Fibroblast of skin of back (primary cell): ENCODE data around the gene TPI1.
A peak's percentile ranks its signal among the peaks of the same experiment; 100 is the strongest.
"Not testable (repeated sequence)": the region's sequence is repeated elsewhere in the genome, so short reads cannot be mapped to it uniquely, and the experiment has no call there.

ENCODE experiments used
- DNase-seq: peaks from one replicate; pipeline ENCODE4 v3.0.0-alpha.2; 2013

The TPI1 gene

GRCh38 chr12:6894321-6894720 lies 27.0 kb downstream of the TPI1 start:
- no peak for DNase-seq

DNA sequence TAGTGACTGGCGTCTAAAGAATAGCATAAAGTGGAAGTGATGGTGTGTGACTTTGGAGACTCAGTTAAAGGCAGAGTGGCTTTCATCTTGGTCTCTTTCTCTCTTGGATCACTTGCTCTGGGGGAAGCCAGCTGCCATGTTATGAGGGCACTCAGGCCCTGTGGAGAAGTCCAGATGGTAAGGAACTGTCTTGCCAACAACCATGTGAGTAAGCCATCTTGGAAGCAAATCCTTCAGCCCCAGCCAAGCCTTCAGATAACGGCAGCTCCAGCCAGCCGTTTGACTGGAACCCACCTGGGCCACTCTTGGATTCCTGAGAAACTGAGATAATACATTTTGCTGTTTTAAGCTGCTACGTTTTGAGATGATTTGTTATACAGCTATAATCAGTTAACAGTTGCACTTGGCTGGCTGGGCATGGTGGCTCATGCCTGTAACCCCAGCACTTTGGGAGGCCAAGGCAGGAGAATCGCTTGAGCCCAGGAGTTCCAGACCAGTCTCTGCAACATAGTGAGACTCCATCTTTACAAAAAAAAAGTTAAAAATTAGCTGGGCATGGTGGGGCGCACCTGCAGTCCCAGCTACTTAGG lies 29.6 kb downstream of the TPI1 start:
- DNase-seq: no peak

DNA sequence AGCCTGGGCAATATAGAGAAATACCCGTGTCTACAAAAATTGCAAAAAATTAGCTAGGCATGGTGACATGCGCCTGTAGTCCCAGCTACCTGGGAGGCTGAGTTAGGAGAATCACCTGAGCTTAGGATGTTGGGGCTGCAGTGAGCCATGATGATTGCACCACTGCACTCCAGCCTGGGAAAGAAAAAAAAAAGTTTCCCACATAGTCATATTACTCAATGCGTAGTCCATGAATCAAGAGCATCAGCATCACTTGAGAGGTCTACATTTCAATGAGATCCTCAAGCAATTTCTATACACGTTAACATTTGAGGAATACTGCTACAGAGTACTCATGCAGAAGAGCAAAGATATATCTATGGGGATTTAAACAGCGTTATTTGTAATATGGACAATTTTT lies 32.1 kb downstream of the TPI1 start:
- no peak for DNase-seq

- DNase-seq: no peak
Observed at GRCh38 chr12:6899837-6900519, 32.6 kb downstream of the TPI1 start.

DNA sequence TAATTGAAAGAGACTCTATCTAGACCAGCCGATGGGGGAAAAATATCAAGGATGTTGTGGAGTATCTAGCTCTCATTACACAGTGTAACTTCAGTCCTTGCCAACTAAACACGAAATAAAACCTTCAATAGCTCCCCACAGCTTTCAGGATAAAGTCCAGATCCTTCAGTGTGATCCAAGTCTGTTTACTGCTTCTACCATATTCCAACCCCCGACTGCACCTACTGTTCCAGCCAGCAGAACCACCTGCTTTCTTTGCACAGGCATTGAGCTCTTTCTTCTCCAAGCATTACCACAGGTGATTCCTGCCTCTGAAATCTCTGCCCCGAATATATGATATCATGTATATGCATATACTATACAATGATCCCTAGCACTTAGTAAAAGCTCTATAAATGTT lies 35.1 kb downstream of the TPI1 start:
- DNase-seq: no peak

GRCh38 chr12:6903722-6904121 lies 36.4 kb downstream of the TPI1 start:
- DNase-seq: no peak

DNA sequence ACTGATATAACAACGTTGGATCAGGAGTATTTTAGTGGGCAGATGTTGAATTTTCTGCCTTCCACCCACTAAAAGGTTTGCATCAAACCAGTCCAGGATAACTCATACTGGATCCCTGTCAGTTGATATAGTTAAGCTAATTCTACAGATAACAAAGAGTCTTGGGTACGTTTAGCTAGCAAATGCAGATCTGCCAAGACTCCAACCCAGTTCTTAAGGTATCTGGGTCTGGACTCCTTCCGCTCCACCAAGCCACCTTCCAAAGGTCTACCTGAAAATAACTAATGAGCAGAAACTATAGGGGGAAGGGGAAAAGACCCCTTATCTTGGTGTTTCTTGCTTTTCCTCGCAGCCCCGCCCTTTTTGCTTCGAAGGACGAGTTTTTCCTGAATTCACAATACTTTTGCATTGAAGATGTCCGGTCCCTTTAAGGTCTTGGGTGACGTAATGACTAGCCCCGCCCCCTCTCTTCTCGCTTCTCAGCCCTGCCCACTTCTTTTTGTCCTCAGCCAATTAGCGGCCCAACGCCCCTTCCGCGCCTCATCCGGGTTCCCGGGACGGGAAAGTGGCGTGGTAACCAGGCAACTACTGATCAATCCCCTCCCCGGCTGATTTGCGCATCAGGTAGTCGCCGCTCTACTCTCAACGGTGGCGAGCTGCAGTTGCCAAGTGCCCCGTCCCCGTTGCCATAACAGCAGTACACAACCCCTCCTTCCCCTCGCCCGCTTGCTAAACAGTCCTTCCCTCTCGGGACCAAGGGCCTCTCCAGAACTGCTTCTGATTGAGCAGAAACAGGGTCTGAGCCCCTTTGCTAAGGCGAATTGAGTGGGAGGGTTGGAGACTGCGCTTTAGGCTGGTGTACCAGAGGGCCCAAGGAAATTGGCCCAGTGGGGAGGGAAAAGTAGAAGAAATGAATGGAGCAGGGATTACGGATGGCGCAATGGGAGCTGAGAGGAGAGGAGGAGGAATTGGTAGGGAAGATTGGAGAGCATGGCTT lies 37.2 kb downstream of the TPI1 start, which contains the start of gene LRRC23:
Gene LRRC23 (plus strand): TSS at position 543 of the 997 bp plus-strand sequence. CDS start 812 bp downstream, outside the sequence.
- DNase-seq: peak; percentile 95

DNA sequence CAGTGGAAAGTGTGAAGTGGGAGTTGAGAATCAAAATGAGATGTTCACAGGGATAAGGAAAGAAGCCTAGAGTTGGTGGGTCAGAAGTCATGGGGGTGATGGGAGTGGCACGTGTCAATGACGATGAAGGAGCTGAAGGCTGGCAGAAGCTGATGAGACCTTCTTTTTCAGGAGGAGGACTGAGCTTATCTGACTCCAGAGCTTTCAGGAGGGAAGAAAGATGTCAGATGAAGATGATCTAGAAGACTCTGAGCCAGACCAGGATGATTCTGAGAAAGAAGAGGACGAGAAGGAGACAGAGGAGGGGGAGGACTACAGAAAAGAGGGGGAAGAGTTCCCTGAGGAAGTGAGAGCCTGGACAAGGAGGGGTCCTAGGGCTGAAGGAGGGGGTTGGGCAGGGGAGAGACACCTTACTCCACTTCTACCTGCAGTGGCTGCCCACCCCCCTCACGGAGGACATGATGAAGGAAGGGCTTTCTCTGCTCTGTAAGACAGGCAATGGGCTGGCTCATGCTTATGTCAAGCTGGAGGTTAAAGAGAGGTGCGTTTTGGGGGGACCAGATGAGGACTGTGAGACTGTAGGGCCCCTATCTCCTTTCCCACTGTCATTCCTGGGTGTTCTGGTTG lies 38.2 kb downstream of the TPI1 start:
- no peak for DNase-seq

DNA sequence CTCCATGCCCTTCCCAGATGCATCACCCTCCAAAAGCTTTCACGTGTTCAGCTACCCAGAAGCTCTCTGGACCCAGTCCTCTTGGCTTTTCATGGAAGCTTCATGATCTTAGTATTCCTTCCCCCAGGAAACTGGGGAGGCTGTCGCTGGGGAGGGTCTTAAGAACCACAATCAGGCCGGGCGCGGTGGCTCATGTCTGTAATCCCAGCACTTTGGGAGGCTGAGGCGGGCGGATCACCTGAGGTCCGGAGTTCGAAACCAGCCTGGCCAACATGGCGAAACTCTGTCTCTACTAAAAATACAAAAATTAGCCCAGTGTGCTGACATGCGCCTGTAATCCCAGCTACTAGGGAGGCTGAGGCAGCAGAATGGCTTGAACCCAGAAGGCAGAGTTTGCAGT lies 40.8 kb downstream of the TPI1 start:
- DNase-seq: not testable (repeated sequence)

DNA sequence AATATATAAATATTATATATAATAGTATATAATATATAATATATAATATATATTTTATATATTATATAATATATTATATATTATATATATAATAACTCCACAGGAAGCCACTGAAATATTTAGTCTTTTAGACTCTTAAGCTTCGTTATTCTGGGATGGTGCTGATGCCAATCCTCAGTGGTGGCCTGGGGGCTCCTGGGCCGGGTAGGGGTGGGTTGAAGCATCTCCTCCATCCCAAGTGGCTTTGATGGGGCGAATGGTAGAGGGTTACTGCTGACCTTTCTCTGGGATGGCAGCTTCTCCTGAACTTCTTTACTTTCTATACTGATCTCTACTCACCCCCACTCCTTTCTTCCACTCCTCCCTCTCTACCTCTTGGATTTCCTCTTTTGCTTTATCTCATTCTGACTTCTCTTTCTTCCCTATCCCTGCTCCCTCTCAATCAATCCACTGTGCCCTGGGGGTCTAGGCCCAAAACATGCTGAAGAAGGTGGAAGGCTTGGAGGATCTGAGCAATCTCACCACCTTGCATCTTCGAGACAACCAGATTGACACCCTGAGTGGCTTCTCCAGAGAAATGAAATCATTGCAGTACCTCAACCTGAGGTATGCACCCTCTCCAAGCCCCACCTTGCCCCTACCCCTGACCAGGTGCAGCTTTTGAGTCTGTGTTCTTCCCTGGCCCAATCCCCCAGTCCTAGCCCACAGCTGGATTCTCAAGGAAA lies 42.3 kb downstream of the TPI1 start:
- no peak for DNase-seq

DNA sequence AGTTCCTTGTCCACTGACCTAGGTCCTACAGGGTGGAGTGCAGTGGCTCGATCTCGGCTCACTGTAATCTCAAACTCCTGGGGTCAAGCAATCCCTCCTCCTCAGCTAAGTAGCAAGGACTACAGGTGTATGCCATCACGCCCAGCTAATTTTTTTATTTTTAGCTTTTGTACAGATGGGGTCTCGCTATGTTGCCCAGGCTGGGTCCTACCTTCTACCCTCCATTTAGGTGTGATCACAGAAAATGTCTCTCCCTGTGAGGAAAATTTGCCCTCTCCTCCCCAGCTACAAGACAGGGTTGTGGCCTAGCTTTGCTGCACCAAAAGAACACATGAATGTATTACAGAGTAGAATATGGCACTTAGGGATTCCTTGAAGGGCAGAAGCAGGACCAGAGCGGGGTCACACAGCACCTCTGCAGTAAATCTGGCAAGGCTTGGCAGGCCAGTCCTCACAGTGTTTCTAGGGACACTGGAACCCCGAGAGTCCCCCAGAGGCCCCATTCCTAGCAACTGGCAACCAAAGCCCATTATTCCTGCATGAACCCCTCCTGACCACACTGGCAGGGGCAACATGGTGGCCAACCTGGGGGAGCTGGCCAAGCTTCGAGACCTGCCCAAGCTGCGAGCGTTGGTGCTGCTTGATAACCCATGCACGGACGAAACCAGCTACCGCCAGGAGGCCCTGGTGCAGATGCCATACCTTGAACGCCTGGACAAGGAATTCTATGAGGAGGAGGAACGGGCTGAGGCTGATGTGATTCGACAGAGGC lies 45.0 kb downstream of the TPI1 start:
- no peak for DNase-seq

- DNase-seq: peak; percentile 84
Observed at GRCh38 chr12:6914246-6914946, 47.1 kb downstream of the TPI1 start, which contains the start of gene ENO2. Gene ENO2 (plus strand): TSS chr12:6914580. CDS start chr12:6915833, 1,253 bp downstream.

GRCh38 chr12:6914947-6915788 lies 47.8 kb downstream of the TPI1 start:
- DNase-seq: peak; percentile 44

DNA sequence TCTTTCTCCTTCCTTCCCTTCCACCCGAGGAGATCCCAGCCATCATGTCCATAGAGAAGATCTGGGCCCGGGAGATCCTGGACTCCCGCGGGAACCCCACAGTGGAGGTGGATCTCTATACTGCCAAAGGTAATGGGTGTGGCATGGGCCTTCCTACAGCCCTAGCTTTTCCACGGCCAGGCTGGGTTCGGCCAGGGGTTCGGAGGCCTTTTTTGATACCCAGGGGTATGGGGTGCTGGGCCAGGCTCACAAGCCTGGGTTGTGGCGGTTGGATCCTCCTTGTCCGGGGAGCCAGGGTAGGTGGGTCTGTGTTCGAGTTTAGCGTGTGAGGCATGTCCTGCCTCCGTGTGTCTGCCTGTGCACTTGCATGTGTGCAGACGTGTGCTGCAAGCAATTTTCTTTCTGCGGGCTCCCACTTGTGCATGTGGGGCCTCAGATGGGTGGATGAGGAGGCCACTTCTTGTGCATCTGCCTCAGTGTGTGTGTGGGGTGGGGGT lies 48.5 kb downstream of the TPI1 start:
- DNase-seq: no peak

- no peak for DNase-seq
Observed at GRCh38 chr12:6916426-6917200, 49.3 kb downstream of the TPI1 start.

DNA sequence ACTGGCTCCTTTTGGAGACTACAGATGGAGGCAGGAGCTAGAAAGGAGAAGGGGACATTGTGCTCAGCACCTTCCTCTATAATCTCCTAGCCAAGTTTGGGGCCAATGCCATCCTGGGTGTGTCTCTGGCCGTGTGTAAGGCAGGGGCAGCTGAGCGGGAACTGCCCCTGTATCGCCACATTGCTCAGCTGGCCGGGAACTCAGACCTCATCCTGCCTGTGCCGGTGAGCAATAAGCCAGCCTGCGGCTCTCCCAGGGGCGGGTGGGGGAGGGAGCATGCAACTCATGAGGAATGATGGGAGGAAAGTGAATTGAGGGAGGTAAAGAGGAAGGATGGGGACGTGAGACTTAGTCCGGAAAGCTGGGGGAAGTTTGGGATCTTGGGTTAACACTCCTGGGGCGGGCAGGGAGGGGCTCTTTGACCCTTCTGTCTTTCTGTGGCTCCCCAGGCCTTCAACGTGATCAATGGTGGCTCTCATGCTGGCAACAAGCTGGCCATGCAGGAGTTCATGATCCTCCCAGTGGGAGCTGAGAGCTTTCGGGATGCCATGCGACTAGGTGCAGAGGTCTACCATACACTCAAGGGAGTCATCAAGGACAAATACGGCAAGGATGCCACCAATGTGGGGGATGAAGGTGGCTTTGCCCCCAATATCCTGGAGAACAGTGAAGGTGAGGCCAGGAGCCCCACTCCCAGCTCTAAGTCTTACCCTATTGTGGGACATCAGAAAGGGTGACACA lies 50.3 kb downstream of the TPI1 start:
- DNase-seq: peak; percentile 62

DNA sequence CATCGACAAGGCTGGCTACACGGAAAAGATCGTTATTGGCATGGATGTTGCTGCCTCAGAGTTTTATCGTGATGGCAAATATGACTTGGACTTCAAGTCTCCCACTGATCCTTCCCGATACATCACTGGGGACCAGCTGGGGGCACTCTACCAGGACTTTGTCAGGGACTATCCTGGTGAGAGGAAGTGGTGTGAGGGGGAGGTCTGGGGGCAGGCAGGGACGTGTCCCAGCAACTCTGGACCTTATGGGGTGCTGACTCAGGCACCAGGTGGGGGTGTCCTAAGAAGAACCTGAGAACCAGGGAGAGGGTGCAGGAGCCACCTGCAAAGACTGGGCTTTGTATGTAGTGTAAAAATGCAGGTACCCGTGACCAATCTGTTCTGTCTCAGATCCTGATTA lies 52.3 kb downstream of the TPI1 start:
- DNase-seq: no peak
